Glutamatergic neuron (in vitro differentiated cells): ENCODE data around the gene PHACTR2. TPM values are rescaled to one million over a fixed set of nuclear protein-coding genes. Genes with fewer than 3 reads are reported as not detected.

Source experiments
- DNase-seq: peaks from one replicate; pipeline ENCODE4 v3.0.0; 2022
- H3K27ac Mint-ChIP-seq: one replicate; pipeline ENCODE4 v1.8.0; 2020; ENCODE audit warnings: mild to moderate bottlenecking, mixed read lengths, inconsistent platforms; ENCODE audit not compliant: unreplicated experiment
- H3K27me3 Mint-ChIP-seq: one replicate; pipeline ENCODE4 v1.8.0; 2020; ENCODE audit warnings: mild to moderate bottlenecking, moderate library complexity, mixed read lengths, inconsistent platforms; ENCODE audit not compliant: unreplicated experiment
- H3K36me3 Mint-ChIP-seq: one replicate; pipeline ENCODE4 v1.8.0; 2020; ENCODE audit warnings: mild to moderate bottlenecking, mixed read lengths, inconsistent platforms; ENCODE audit not compliant: unreplicated experiment
- H3K4me1 Mint-ChIP-seq: one replicate; pipeline ENCODE4 v1.8.0; 2020; ENCODE audit warnings: mild to moderate bottlenecking, low read depth, mixed read lengths, inconsistent platforms; ENCODE audit not compliant: unreplicated experiment
- H3K4me3 Mint-ChIP-seq: one replicate; pipeline ENCODE4 v1.8.0; 2020; ENCODE audit warnings: mild to moderate bottlenecking, mixed read lengths, inconsistent platforms; ENCODE audit not compliant: unreplicated experiment
- H3K9me3 Mint-ChIP-seq: one replicate; pipeline ENCODE4 v1.8.0; 2020; ENCODE audit warnings: mild to moderate bottlenecking, moderate library complexity, mixed read lengths, inconsistent platforms; ENCODE audit not compliant: unreplicated experiment
- CTCF ChIP-seq: fragments of 200-600 bp; sonication (generic); IDR thresholded peaks from one replicate; pipeline ENCODE4 v1.5.0; 2021; ENCODE audit not compliant: partially characterized antibody, unreplicated experiment
- total RNA-seq: library from RNA; stranded (reverse); fragmentation: NEBNext Ultra II Directional; extraction: Animal tissue kit (Norgen Biotek cat#: 25700); gene quantifications from one replicate; pipeline ENCODE4 v1.2.1, GENCODE V29; 2021; ENCODE audit not compliant: unreplicated experiment

Gene PHACTR2
- total RNA-seq, 1 donor from 2014 or later: 9.7 TPM

- TF ChIP-seq CTCF: no peak
- Mint-ChIP-seq H3K9me3 (no peaks in the 10 kb centered on the region), H3K27ac (no peak overlapping the region), H3K4me3 (no peak overlapping the region), H3K27me3 (no peaks in the 10 kb centered on the region), H3K36me3 (no peaks in the 10 kb centered on the region), H3K4me1 (no peaks in the 10 kb centered on the region)
- DNase-seq: no peak
Observed at GRCh38 chr6:143772116-143773086, 94.6 kb downstream of the PHACTR2 start.

- Mint-ChIP-seq H3K27me3 (no peaks in the 10 kb centered on the region), H3K36me3 (no peaks in the 10 kb centered on the region), H3K4me1 (no peaks in the 10 kb centered on the region), H3K27ac (no peak overlapping the region), H3K4me3 (no peak overlapping the region), H3K9me3 (no peaks in the 10 kb centered on the region)
- no peak for DNase-seq
- no peak for TF ChIP-seq CTCF
Observed at GRCh38 chr6:143773506-143774150, 95.9 kb downstream of the PHACTR2 start.

GRCh38 chr6:143774347-143774746 is 96.6 kb downstream of the PHACTR2 start:
- Mint-ChIP-seq H3K9me3 (no peaks in the 10 kb centered on the region), H3K27ac (no peak overlapping the region), H3K36me3 (no peaks in the 10 kb centered on the region), H3K4me3 (no peak overlapping the region), H3K27me3 (no peaks in the 10 kb centered on the region), H3K4me1 (no peaks in the 10 kb centered on the region)
- DNase-seq: no peak
- no peak for TF ChIP-seq CTCF

GRCh38 chr6:143775336-143775735 is 97.6 kb downstream of the PHACTR2 start:
- H3K9me3 Mint-ChIP-seq: no peaks in the 10 kb centered on the region
- no peaks in the 10 kb centered on the region for H3K27me3 Mint-ChIP-seq
- H3K27ac Mint-ChIP-seq: no peak overlapping the region
- no peaks in the 10 kb centered on the region for H3K4me1 Mint-ChIP-seq
- TF ChIP-seq CTCF: no peak
- no peak overlapping the region for H3K4me3 Mint-ChIP-seq
- no peak for DNase-seq
- no peaks in the 10 kb centered on the region for H3K36me3 Mint-ChIP-seq

GRCh38 chr6:143778926-143779325 is 101.2 kb downstream of the PHACTR2 start:
- H3K9me3 Mint-ChIP-seq: no peaks in the 10 kb centered on the region

More at GRCh38 chr6:143778926-143779325, 101.2 kb downstream of the PHACTR2 start:
- H3K4me1 Mint-ChIP-seq: no peaks in the 10 kb centered on the region
- no peaks in the 10 kb centered on the region for H3K27me3 Mint-ChIP-seq
- H3K36me3 Mint-ChIP-seq: no peaks in the 10 kb centered on the region
- no peak overlapping the region for H3K4me3 Mint-ChIP-seq
- no peak overlapping the region for H3K27ac Mint-ChIP-seq
- DNase-seq: no peak
- TF ChIP-seq CTCF: no peak
